PFSK-1 (cell line): ENCODE measurements around the gene ATF5.

Experiments
- POLR2AphosphoS5 ChIP-seq: IDR thresholded peaks from 2 replicates; pipeline ENCODE4 v1.6.1; 2012; ENCODE audit warnings: low read depth, mild to moderate bottlenecking, control low read depth, low read length, moderate library complexity
- SIN3A ChIP-seq: IDR thresholded peaks from 2 replicates; pipeline ENCODE4 v1.6.1; 2012; ENCODE audit warnings: mild to moderate bottlenecking, low read length, moderate library complexity, borderline replicate concordance; ENCODE audit not compliant: insufficient read depth
- TAF1 ChIP-seq: IDR thresholded peaks from 2 replicates; pipeline ENCODE4 v1.6.1; 2012; ENCODE audit warnings: low read length, control low read depth, borderline replicate concordance; ENCODE audit not compliant: insufficient read depth
- TF ChIP-seq, protein P1 (sequence below), 2 experiments: IDR thresholded peaks; 2 replicates each; pipeline versions ENCODE4 v1.6.1 to v1.8.0; 2011 to 2012; ENCODE audit warnings: low read depth in 2 of 2, low read length in 2 of 2, control low read depth in 1 of 2, inconsistent platforms in 1 of 2, mild to moderate bottlenecking in 1 of 2, moderate library complexity in 1 of 2; ENCODE audit not compliant: insufficient read depth in 1 of 2

DNA sequence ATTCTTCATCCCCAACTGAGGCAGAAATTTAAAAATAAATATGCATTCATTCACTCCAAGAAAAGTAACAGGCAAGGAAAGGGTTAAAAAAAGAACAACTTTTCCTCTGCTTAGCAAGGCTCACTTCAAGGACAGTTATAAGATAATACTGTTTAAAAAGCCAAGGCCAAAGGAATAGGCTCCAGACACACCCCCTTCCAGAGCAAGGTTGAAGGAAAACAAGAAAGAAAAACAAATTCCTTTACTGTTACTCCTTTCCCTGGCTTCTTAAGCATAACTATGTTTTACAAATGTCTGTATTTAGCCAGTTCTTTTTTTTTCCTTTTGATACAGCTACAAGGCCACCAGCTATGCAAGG is 23.5 kb downstream of the ATF5 start:
- TF ChIP-seq POLR2AphosphoS5 (no peak), SIN3A (no peak), TAF1 (no peak)
- TF ChIP-seq, protein P1, sequence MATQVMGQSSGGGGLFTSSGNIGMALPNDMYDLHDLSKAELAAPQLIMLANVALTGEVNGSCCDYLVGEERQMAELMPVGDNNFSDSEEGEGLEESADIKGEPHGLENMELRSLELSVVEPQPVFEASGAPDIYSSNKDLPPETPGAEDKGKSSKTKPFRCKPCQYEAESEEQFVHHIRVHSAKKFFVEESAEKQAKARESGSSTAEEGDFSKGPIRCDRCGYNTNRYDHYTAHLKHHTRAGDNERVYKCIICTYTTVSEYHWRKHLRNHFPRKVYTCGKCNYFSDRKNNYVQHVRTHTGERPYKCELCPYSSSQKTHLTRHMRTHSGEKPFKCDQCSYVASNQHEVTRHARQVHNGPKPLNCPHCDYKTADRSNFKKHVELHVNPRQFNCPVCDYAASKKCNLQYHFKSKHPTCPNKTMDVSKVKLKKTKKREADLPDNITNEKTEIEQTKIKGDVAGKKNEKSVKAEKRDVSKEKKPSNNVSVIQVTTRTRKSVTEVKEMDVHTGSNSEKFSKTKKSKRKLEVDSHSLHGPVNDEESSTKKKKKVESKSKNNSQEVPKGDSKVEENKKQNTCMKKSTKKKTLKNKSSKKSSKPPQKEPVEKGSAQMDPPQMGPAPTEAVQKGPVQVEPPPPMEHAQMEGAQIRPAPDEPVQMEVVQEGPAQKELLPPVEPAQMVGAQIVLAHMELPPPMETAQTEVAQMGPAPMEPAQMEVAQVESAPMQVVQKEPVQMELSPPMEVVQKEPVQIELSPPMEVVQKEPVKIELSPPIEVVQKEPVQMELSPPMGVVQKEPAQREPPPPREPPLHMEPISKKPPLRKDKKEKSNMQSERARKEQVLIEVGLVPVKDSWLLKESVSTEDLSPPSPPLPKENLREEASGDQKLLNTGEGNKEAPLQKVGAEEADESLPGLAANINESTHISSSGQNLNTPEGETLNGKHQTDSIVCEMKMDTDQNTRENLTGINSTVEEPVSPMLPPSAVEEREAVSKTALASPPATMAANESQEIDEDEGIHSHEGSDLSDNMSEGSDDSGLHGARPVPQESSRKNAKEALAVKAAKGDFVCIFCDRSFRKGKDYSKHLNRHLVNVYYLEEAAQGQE (IDR thresholded peaks at IDR 0.05; ENCODE audit: insufficient read depth in 1 of 2, low read depth in 2 of 2, low read length in 2 of 2) = no peak
